Measurements from ENCODE around the gene RPRD2. TPM values are rescaled to one million over a fixed set of nuclear protein-coding genes. Genes with fewer than 3 reads are reported as not detected.

RPRD2 gene
- total RNA-seq, 1 donor from 2014 or later = 19.4 TPM

GRCh38 chr1:150514260-150514659 lies 150.3 kb downstream of the RPRD2 start:
- no peak for DNase-seq (ENCODE audit: low read depth)

GRCh38 chr1:150514913-150515327 lies 151.0 kb downstream of the RPRD2 start:
- DNase-seq (ENCODE audit: low read depth) = no peak

- DNase-seq (ENCODE audit: low read depth) = peak; percentile 86
Measured at GRCh38 chr1:150515328-150516049, 151.5 kb downstream of the RPRD2 start, which contains the start of gene FALEC. FALEC (plus strand) TSS chr1:150515752.

GRCh38 chr1:150516050-150516591 lies 152.2 kb downstream of the RPRD2 start:
- no peak for DNase-seq (ENCODE audit: low read depth)

GRCh38 chr1:150516616-150517015 lies 152.7 kb downstream of the RPRD2 start:
- peak; percentile 33 for DNase-seq (ENCODE audit: low read depth)

- DNase-seq (ENCODE audit: low read depth) = no peak
Measured at GRCh38 chr1:150521196-150521968, 157.4 kb downstream of the RPRD2 start.

- DNase-seq (ENCODE audit: low read depth) = no peak
Measured at GRCh38 chr1:150525348-150525747, 161.4 kb downstream of the RPRD2 start.

Other genes with a start within 250 kb of the RPRD2 start
- gene PLEKHO1, start 214.2 kb upstream of the RPRD2 start, total RNA-seq = 10.0 and 26.7 TPM in 2 replicates
- gene ANP32E, start 128.0 kb upstream of the RPRD2 start, total RNA-seq = 23.6 and 28.3 TPM in 2 replicates
- gene CA14, start 106.4 kb upstream of the RPRD2 start, total RNA-seq = not detected in 2 replicates
- 70.0 and 126 TPM in 2 replicates for gene APH1A, start 95.1 kb upstream of the RPRD2 start, total RNA-seq
- gene C1orf54, start 91.4 kb upstream of the RPRD2 start, total RNA-seq = 1.9 and 2.1 TPM in 2 replicates
- gene CIART, start 81.6 kb upstream of the RPRD2 start, total RNA-seq = 2.4 and 3.6 TPM in 2 replicates
- gene MRPS21, start 70.3 kb upstream of the RPRD2 start, total RNA-seq = 50.2 and 67.0 TPM in 2 replicates
- 21.7 and 34.3 TPM in 2 replicates for gene PRPF3, start 42.6 kb upstream of the RPRD2 start, total RNA-seq
- gene TARS2, start 123.3 kb downstream of the RPRD2 start, total RNA-seq = 16.0 and 20.5 TPM in 2 replicates
- 0.35 and 0.60 TPM in 2 replicates for gene ECM1, start 144.0 kb downstream of the RPRD2 start, total RNA-seq
- not detected in 2 replicates for gene FALEC, start 151.6 kb downstream of the RPRD2 start, total RNA-seq
- 1.4 and 7.4 TPM in 2 replicates for gene ADAMTSL4, start 185.3 kb downstream of the RPRD2 start, total RNA-seq
- 250 and 364 TPM in 2 replicates for gene MCL1, start 215.5 kb downstream of the RPRD2 start, total RNA-seq